LNCaP clone FGC (cell line): ENCODE results near the gene CEP76.

Source experiments
- DNase-seq: peaks from one replicate; pipeline ENCODE4 v3.0.0-alpha.2; 2011; ENCODE audit warnings: low read depth
- H3K4me3 ChIP-seq: 2 replicates; pipeline ENCODE4 v1.5.1; 2011; ENCODE audit warnings: mild to moderate bottlenecking, low read depth, low read length, control low read depth
- CTCF ChIP-seq: IDR thresholded peaks from 2 replicates; pipeline ENCODE4 v1.5.1; 2012; ENCODE audit warnings: mild to moderate bottlenecking; ENCODE audit not compliant: control insufficient read depth, insufficient read depth; ENCODE audit errors: extremely low read depth

CEP76 gene

GRCh38 chr18:12689256-12689850, 13.2 kb downstream of the CEP76 start:
- H3K4me3 ChIP-seq: no peak overlapping the region
- no peak for DNase-seq
- TF ChIP-seq CTCF: no peak

GRCh38 chr18:12686100-12686499, 16.4 kb downstream of the CEP76 start:
- H3K4me3 ChIP-seq: no peak overlapping the region
- no peak for DNase-seq
- TF ChIP-seq CTCF: peak; percentile 38; the same call in 1 of the 2 replicates

- H3K4me3 ChIP-seq: no peak overlapping the region
- DNase-seq: no peak
Observed at GRCh38 chr18:12679183-12679786, 23.2 kb downstream of the CEP76 start.

GRCh38 chr18:12668041-12668440, 34.5 kb downstream of the CEP76 start:
- no peak for TF ChIP-seq CTCF
- H3K4me3 ChIP-seq: no peak overlapping the region
- DNase-seq: no peak

More at GRCh38 chr18:12679183-12679786, 23.2 kb downstream of the CEP76 start:
- no peak for TF ChIP-seq CTCF

GRCh38 chr18:12659904-12660605, 42.5 kb downstream of the CEP76 start:
- no peak overlapping the region for H3K4me3 ChIP-seq
- TF ChIP-seq CTCF: peak; percentile 88
- no peak for DNase-seq

GRCh38 chr18:12658426-12659138, 43.9 kb downstream of the CEP76 start:
- TF ChIP-seq CTCF: no peak
- DNase-seq: no peak
- H3K4me3 ChIP-seq: peak overlapping the region; percentile 71
